HG02623 (cell line): ENCODE measurements around the gene KCNN3.

Experiments used
- ATAC-seq: cut with Tn5 transposase; IDR thresholded peaks from one replicate; pipeline ENCODE4 v1.9.1; 2021; ENCODE audit warnings: moderate library complexity; ENCODE audit not compliant: unreplicated experiment

Gene KCNN3

GRCh38 chr1:154774175-154774855, 95.8 kb downstream of the KCNN3 start:
- no peak for ATAC-seq

- no peak for ATAC-seq
These were observed 96.5 kb downstream of the KCNN3 start for GRCh38 chr1:154773551-154773950.

- ATAC-seq = no peak
These were observed 97.2 kb downstream of the KCNN3 start for GRCh38 chr1:154772606-154773506.

GRCh38 chr1:154772056-154772455, 98.0 kb downstream of the KCNN3 start:
- no peak for ATAC-seq

- no peak for ATAC-seq
These were observed 99.0 kb downstream of the KCNN3 start for GRCh38 chr1:154770897-154771594.

GRCh38 chr1:154769193-154769895, 100.7 kb downstream of the KCNN3 start:
- ATAC-seq = no peak

- ATAC-seq = no peak
These were observed 101.5 kb downstream of the KCNN3 start for GRCh38 chr1:154768456-154769125.

- no peak for ATAC-seq
These were observed 102.5 kb downstream of the KCNN3 start for GRCh38 chr1:154767315-154768240.

GRCh38 chr1:154765970-154766369, 104.1 kb downstream of the KCNN3 start:
- ATAC-seq = no peak

- ATAC-seq = no peak
These were observed 105.3 kb downstream of the KCNN3 start for GRCh38 chr1:154764773-154765172.

GRCh38 chr1:154764181-154764580, 105.9 kb downstream of the KCNN3 start:
- ATAC-seq = no peak

GRCh38 chr1:154760469-154760933, 109.6 kb downstream of the KCNN3 start:
- ATAC-seq = peak; percentile 55

- no peak for ATAC-seq
These were observed 110.3 kb downstream of the KCNN3 start for GRCh38 chr1:154759793-154760192.

- no peak for ATAC-seq
These were observed 110.9 kb downstream of the KCNN3 start for GRCh38 chr1:154759196-154759595.

GRCh38 chr1:154758346-154758745, 111.7 kb downstream of the KCNN3 start:
- no peak for ATAC-seq

- ATAC-seq = no peak
These were observed 113.1 kb downstream of the KCNN3 start for GRCh38 chr1:154756793-154757548.

GRCh38 chr1:154755858-154756730, 114.0 kb downstream of the KCNN3 start:
- no peak for ATAC-seq

GRCh38 chr1:154753426-154753825, 116.7 kb downstream of the KCNN3 start:
- no peak for ATAC-seq
